Gastrocnemius medialis (tissue), 4 donors: ENCODE data around the gene AFF3.

Experiments used
- POLR2A ChIP-seq, 2 donors: fragments of 450-650 bp; IDR thresholded peaks; one replicate each; pipeline ENCODE4 v1.6.1; 2017; ENCODE audit warnings: antibody characterized with exemption in 2 of 2, mild to moderate bottlenecking in 2 of 2, moderate library complexity in 2 of 2
- TF ChIP-seq, protein P1 (sequence below), 5 experiments: fragments of 450-650 bp in 3 of 5; fragments of 200-600 bp in 2 of 5; sonication (generic) in 2 of 5; IDR thresholded peaks in 4 of 5; conservative IDR thresholded peaks in 1 of 5; 1 replicate in 4 of 5; 2 replicates in 1 of 5; pipeline ENCODE4 v1.5.1; 2016 to 2019; ENCODE audit warnings: antibody characterized with exemption in 5 of 5, mild to moderate bottlenecking in 3 of 5, moderate library complexity in 3 of 5

DNA sequence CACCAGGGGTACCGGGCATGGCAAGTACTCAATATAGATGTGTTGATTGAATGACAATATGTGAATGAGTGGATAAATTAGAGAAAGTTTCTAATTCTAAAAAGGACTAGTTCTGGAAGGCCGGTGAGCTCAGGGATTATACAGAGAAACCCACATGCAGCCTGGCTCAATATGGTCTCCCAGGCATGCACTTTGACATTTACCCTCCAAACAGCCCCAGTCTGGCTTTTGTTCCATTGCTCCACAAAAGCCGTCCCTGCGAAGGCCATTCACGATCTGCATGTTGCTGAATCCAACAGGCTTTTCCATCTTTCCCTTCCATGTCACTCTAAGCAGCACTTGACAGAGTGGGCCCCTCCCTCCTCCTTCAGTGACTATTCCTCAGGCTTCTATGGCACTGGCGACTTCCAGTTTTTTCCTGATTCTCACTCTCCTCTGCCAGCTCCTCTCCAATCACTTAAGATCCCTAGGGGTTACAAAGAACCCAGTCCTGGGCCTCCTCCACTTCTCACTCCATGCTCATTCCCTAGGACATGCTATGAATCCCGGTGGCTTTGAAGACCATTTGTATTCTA is 266.7 kb downstream of the AFF3 start:
- no peak for TF ChIP-seq POLR2A (IDR thresholded peaks at IDR 0.05)
- TF ChIP-seq, protein P1, sequence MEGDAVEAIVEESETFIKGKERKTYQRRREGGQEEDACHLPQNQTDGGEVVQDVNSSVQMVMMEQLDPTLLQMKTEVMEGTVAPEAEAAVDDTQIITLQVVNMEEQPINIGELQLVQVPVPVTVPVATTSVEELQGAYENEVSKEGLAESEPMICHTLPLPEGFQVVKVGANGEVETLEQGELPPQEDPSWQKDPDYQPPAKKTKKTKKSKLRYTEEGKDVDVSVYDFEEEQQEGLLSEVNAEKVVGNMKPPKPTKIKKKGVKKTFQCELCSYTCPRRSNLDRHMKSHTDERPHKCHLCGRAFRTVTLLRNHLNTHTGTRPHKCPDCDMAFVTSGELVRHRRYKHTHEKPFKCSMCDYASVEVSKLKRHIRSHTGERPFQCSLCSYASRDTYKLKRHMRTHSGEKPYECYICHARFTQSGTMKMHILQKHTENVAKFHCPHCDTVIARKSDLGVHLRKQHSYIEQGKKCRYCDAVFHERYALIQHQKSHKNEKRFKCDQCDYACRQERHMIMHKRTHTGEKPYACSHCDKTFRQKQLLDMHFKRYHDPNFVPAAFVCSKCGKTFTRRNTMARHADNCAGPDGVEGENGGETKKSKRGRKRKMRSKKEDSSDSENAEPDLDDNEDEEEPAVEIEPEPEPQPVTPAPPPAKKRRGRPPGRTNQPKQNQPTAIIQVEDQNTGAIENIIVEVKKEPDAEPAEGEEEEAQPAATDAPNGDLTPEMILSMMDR (IDR thresholded peaks at IDR 0.05 in 4 of 5, conservative IDR thresholded peaks at IDR 0.05 in 1 of 5) = no peak
